ENCODE results near the gene WDR77. TPM values are rescaled to one million over a fixed set of nuclear protein-coding genes. Genes with fewer than 3 reads are reported as not detected.

Gene WDR77
- total RNA-seq, 1 experiment from 2014 or later, result 67.9 TPM

GRCh38 chr1:111402083-111402482 is 47.0 kb downstream of the WDR77 start:
- Histone ChIP-seq H3K4me1 (ENCODE audit: insufficient read depth, low read length, poor library complexity, severe bottlenecking) (no peaks in the 10 kb centered on the region), H3K4me3 (ENCODE audit: low read depth, low read length, poor library complexity, severe bottlenecking) (no peak overlapping the region), H3K27me3 (replicated peaks; ENCODE audit: insufficient read depth, low read depth, low read length, poor library complexity) (peaks cover 56% of the 10 kb centered on the region), H3K36me3 (ENCODE audit: insufficient read depth, low read length, poor library complexity, severe bottlenecking) (no peaks in the 10 kb centered on the region), H3K9me3 (ENCODE audit: low read depth, low read length, poor library complexity, severe bottlenecking) (no peaks in the 10 kb centered on the region), H3K27ac (ENCODE audit: low read depth, low read length, poor library complexity, severe bottlenecking) (no peak overlapping the region)
- DNase-seq (ENCODE audit: low spot score), result no peak
- intact Hi-C loops (cut with micrococcal nuclease; ENCODE audit: unreplicated experiment), result no loop called here
- TF ChIP-seq CTCF (conservative IDR thresholded peaks at IDR 0.05; ENCODE audit: low read depth, low read length) (no peak), EZH2 (IDR thresholded peaks at IDR 0.05; ENCODE audit: borderline replicate concordance, low read depth, low read length, poor library complexity, severe bottlenecking) (no peak)
- BruUV-seq (replicated peaks), result no TSS peak
- POLR2A ChIA-PET (ENCODE audit: low non-redundant PET), result no interaction called here
- CTCF ChIA-PET, result no interaction called here

- Histone ChIP-seq H3K9me3 (ENCODE audit: low read depth, low read length, poor library complexity, severe bottlenecking) (no peaks in the 10 kb centered on the region), H3K4me1 (ENCODE audit: insufficient read depth, low read length, poor library complexity, severe bottlenecking) (no peaks in the 10 kb centered on the region), H3K36me3 (ENCODE audit: insufficient read depth, low read length, poor library complexity, severe bottlenecking) (no peaks in the 10 kb centered on the region), H3K27ac (ENCODE audit: low read depth, low read length, poor library complexity, severe bottlenecking) (no peak overlapping the region), H3K27me3 (replicated peaks; ENCODE audit: insufficient read depth, low read depth, low read length, poor library complexity) (peaks cover 37% of the 10 kb centered on the region), H3K4me3 (ENCODE audit: low read depth, low read length, poor library complexity, severe bottlenecking) (no peak overlapping the region)
- no TSS peak for BruUV-seq (replicated peaks)
- intact Hi-C loops (cut with micrococcal nuclease; ENCODE audit: unreplicated experiment), result loop anchor here (1.0 kb wide), 1 partner anchor 177 kb away; no protein-coding TSS in a partner anchor
- peak; percentile 58 for DNase-seq (ENCODE audit: low spot score)
- ChIA-PET POLR2A (ENCODE audit: low non-redundant PET) (interaction anchor here (0.6 kb wide), 2 partner anchors 142 to 261 kb away, joined by 3 to 7 read pairs; no protein-coding TSS in a partner anchor), CTCF (interaction anchor here (0.9 to 1.8 kb wide), 3 partner anchors 177 to 370 kb away, joined by 3 to 21 read pairs (median 5); no protein-coding TSS in a partner anchor)
- TF ChIP-seq EZH2 (IDR thresholded peaks at IDR 0.05; ENCODE audit: borderline replicate concordance, low read depth, low read length, poor library complexity, severe bottlenecking), result no peak
- peak; percentile 67 for TF ChIP-seq CTCF (conservative IDR thresholded peaks at IDR 0.05; ENCODE audit: low read depth, low read length)
Observed at GRCh38 chr1:111399792-111400610, 49.1 kb downstream of the WDR77 start.

- POLR2A ChIA-PET (ENCODE audit: low non-redundant PET), result no interaction called here
- Histone ChIP-seq H3K4me1 (ENCODE audit: insufficient read depth, low read length, poor library complexity, severe bottlenecking) (no peaks in the 10 kb centered on the region), H3K9me3 (ENCODE audit: low read depth, low read length, poor library complexity, severe bottlenecking) (no peaks in the 10 kb centered on the region), H3K27ac (ENCODE audit: low read depth, low read length, poor library complexity, severe bottlenecking) (no peak overlapping the region), H3K4me3 (ENCODE audit: low read depth, low read length, poor library complexity, severe bottlenecking) (no peak overlapping the region), H3K27me3 (replicated peaks; ENCODE audit: insufficient read depth, low read depth, low read length, poor library complexity) (peaks cover 39% of the 10 kb centered on the region), H3K36me3 (ENCODE audit: insufficient read depth, low read length, poor library complexity, severe bottlenecking) (no peaks in the 10 kb centered on the region)
- no peak for DNase-seq (ENCODE audit: low spot score)
- CTCF ChIA-PET, result no interaction called here
- no peak for TF ChIP-seq CTCF (conservative IDR thresholded peaks at IDR 0.05; ENCODE audit: low read depth, low read length)
- no peak for TF ChIP-seq EZH2 (IDR thresholded peaks at IDR 0.05; ENCODE audit: borderline replicate concordance, low read depth, low read length, poor library complexity, severe bottlenecking)
- intact Hi-C loops (cut with micrococcal nuclease; ENCODE audit: unreplicated experiment), result no loop called here
- no TSS peak for BruUV-seq (replicated peaks)
Observed at GRCh38 chr1:111392460-111392945, 56.6 kb downstream of the WDR77 start.

Data from A673 (cell line).